ENCODE results near the gene DMAC2. TPM values are rescaled to one million over a fixed set of nuclear protein-coding genes. Genes with fewer than 3 reads are reported as not detected.

The DMAC2 gene
- polyA plus RNA-seq, 1 donor from 2014 or later, result 59.8 TPM

- no peaks in the 10 kb centered on the region for H3K36me3 ChIP-seq (ENCODE audit: insufficient read depth, low read length)
- no peaks in the 10 kb centered on the region for H4K20me1 ChIP-seq (ENCODE audit: insufficient read depth)
- H3K4me3 ChIP-seq (ENCODE audit: low read length), result no peak overlapping the region
- no peak overlapping the region for H2AFZ ChIP-seq (ENCODE audit: low read depth, low read length)
- no peaks in the 10 kb centered on the region for H3F3A ChIP-seq (ENCODE audit: insufficient read depth, low read length, poor library complexity, severe bottlenecking)
- no peak overlapping the region for H3K27ac ChIP-seq (ENCODE audit: low read length)
- H3K9ac ChIP-seq (ENCODE audit: low read length), result no peak overlapping the region
- no peaks in the 10 kb centered on the region for H3K9me2 ChIP-seq (ENCODE audit: insufficient read depth, low read length)
- no peaks in the 10 kb centered on the region for H3K27me3 ChIP-seq (ENCODE audit: insufficient read depth, low read depth, low read length)
- TF ChIP-seq CTCF (IDR thresholded peaks at IDR 0.05; ENCODE audit: poor library complexity, severe bottlenecking), result no peak
- no peaks in the 10 kb centered on the region for H3K79me2 ChIP-seq (replicated peaks; ENCODE audit: insufficient read depth, low read length)
- no peaks in the 10 kb centered on the region for H3K9me3 ChIP-seq (ENCODE audit: low read length)
- H3K4me2 ChIP-seq (ENCODE audit: low read length), result no peak overlapping the region
Measured at GRCh38 chr19:41413947-41414346, 25.8 kb downstream of the DMAC2 start.

GRCh38 chr19:41412953-41413352 lies 26.8 kb downstream of the DMAC2 start:
- H3K79me2 ChIP-seq (replicated peaks; ENCODE audit: insufficient read depth, low read length), result no peaks in the 10 kb centered on the region
- H3K4me2 ChIP-seq (ENCODE audit: low read length), result no peak overlapping the region
- H3K9me2 ChIP-seq (ENCODE audit: insufficient read depth, low read length), result no peaks in the 10 kb centered on the region
- no peaks in the 10 kb centered on the region for H3K27me3 ChIP-seq (ENCODE audit: insufficient read depth, low read depth, low read length)
- TF ChIP-seq RAD21 (conservative IDR thresholded peaks at IDR 0.05) (no peak), CTCF (IDR thresholded peaks at IDR 0.05; ENCODE audit: poor library complexity, severe bottlenecking) (no peak), REST (IDR thresholded peaks at IDR 0.05; ENCODE audit: borderline replicate concordance) (no peak), TAF1 (IDR thresholded peaks at IDR 0.05; ENCODE audit: low read depth) (no peak), EP300 (conservative IDR thresholded peaks at IDR 0.05; ENCODE audit: poor library complexity, severe bottlenecking) (no peak), POLR2AphosphoS5 (IDR thresholded peaks at IDR 0.05) (no peak), MXI1 (conservative IDR thresholded peaks at IDR 0.05; ENCODE audit: poor library complexity, severe bottlenecking) (no peak), SMC3 (conservative IDR thresholded peaks at IDR 0.05; ENCODE audit: poor library complexity) (no peak), EZH2 (IDR thresholded peaks at IDR 0.05; ENCODE audit: borderline replicate concordance, insufficient read depth, low read length, poor library complexity, severe bottlenecking) (no peak)
- H3K36me3 ChIP-seq (ENCODE audit: insufficient read depth, low read length), result no peaks in the 10 kb centered on the region
- no peaks in the 10 kb centered on the region for H4K20me1 ChIP-seq (ENCODE audit: insufficient read depth)
- no peak overlapping the region for H3K4me3 ChIP-seq (ENCODE audit: low read length)
- no peaks in the 10 kb centered on the region for H3K9me3 ChIP-seq (ENCODE audit: low read length)
- H3F3A ChIP-seq (ENCODE audit: insufficient read depth, low read length, poor library complexity, severe bottlenecking), result no peaks in the 10 kb centered on the region
- no peak overlapping the region for H3K9ac ChIP-seq (ENCODE audit: low read length)
- no peak overlapping the region for H2AFZ ChIP-seq (ENCODE audit: low read depth, low read length)
- no peak overlapping the region for H3K27ac ChIP-seq (ENCODE audit: low read length)

Data from neural cell (in vitro differentiated cells).